Activated CD8-positive, alpha-beta memory T cell treated with anti-CD3 and anti-CD28 coated beads for 4 hours (primary cell): ENCODE measurements around the gene MYCBP.
"Not testable (repeated sequence)": the region's sequence is repeated elsewhere in the genome, so short reads cannot be mapped to it uniquely, and the experiment has no call there.

Source experiments
- DNase-seq, 2 donors: peaks; one replicate each; pipeline ENCODE4 v3.0.0-alpha.2; 2020; ENCODE audit warnings: low read depth in 2 of 2

MYCBP gene

GRCh38 chr1:38873027-38873969 is at the start of gene MYCBP:
MYCBP (minus strand) TSS chr1:38873348; CDS start chr1:38873305, 43 bp downstream.
- DNase-seq: peak; percentile 93 to 94

- DNase-seq: no peak
Measured at GRCh38 chr1:38919130-38919529, 46.0 kb upstream of the MYCBP start.

GRCh38 chr1:38918568-38918967 is 45.4 kb upstream of the MYCBP start:
- DNase-seq: no peak

GRCh38 chr1:38917772-38918171 is 44.6 kb upstream of the MYCBP start:
- DNase-seq: no peak

- DNase-seq: no peak
Measured at GRCh38 chr1:38917337-38917736, 44.2 kb upstream of the MYCBP start.

GRCh38 chr1:38915352-38915948 is 42.3 kb upstream of the MYCBP start:
- no peak for DNase-seq

GRCh38 chr1:38914908-38915307 is 41.8 kb upstream of the MYCBP start:
- not testable (repeated sequence) for DNase-seq

GRCh38 chr1:38908821-38909220 is 35.7 kb upstream of the MYCBP start:
- DNase-seq: no peak

- DNase-seq: no peak
Measured at GRCh38 chr1:38905985-38906384, 32.8 kb upstream of the MYCBP start.

- DNase-seq: no peak
Measured at GRCh38 chr1:38899560-38899959, 26.4 kb upstream of the MYCBP start.

GRCh38 chr1:38898653-38899230 is 25.6 kb upstream of the MYCBP start:
- no peak for DNase-seq

- no peak for DNase-seq
Measured at GRCh38 chr1:38896169-38896568, 23.0 kb upstream of the MYCBP start.

GRCh38 chr1:38892976-38893375 is 19.8 kb upstream of the MYCBP start:
- no peak for DNase-seq

GRCh38 chr1:38891753-38892152 is 18.6 kb upstream of the MYCBP start:
- no peak for DNase-seq

GRCh38 chr1:38889589-38889988 is 16.4 kb upstream of the MYCBP start:
- DNase-seq: no peak

- DNase-seq: no peak
Measured at GRCh38 chr1:38888423-38889333, 15.5 kb upstream of the MYCBP start.

GRCh38 chr1:38885092-38885491 is 11.9 kb upstream of the MYCBP start:
- no peak for DNase-seq

- no peak for DNase-seq
Measured at GRCh38 chr1:38881487-38881886, 8.3 kb upstream of the MYCBP start, which contains the start of gene GJA9. GJA9 (minus strand) TSS chr1:38881587; CDS start chr1:38876098, 5,489 bp downstream.

GRCh38 chr1:38875811-38876210 is 2.7 kb upstream of the MYCBP start:
- no peak for DNase-seq

- DNase-seq: no peak
Measured at GRCh38 chr1:38872401-38873026, 634 bp downstream of the MYCBP start.

GRCh38 chr1:38870996-38871395 is 2.2 kb downstream of the MYCBP start:
- DNase-seq: no peak
